ENCODE measurements around the gene ADK.

GRCh38 chr10:74558897-74559296, 407.9 kb downstream of the ADK start:
- TF ChIP-seq CTCF (IDR thresholded peaks at IDR 0.05): no peak
- no peak for TF ChIP-seq POLR2AphosphoS5 (IDR thresholded peaks at IDR 0.05)
- TF ChIP-seq POLR2A (IDR thresholded peaks at IDR 0.05): no peak

All from stomach (tissue), 4 donors.